ENCODE measurements around the gene TLN1.

DNA sequence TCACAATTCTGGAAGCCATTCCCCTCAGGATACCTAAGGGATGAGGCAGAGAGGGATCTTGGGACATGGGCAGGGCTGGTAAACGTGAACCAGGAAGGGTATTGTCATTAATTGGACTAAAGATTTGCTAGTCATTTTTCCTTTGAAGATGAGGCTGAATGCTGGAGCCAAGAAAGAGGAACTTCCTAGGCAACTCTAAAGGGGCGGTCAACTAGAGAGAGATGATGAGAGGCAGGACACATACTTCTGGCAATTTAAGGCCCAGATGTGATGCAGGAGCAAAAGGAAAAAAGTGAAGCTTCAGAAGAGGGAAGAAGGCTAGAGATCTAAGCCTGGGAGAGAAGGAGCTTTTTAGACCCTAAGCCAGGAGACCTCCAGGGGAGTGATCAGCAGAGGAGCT lies 11.5 kb upstream of the TLN1 start:
- no peak for TF ChIP-seq CTCF (IDR thresholded peaks at IDR 0.05)
- TF ChIP-seq EP300 (IDR thresholded peaks at IDR 0.05), result no peak
- TF ChIP-seq POLR2A (IDR thresholded peaks at IDR 0.05), result no peak
- TF ChIP-seq POLR2AphosphoS5 (IDR thresholded peaks at IDR 0.05), result no peak

Data from suprapubic skin (tissue), 4 donors.